HG03103 (cell line): ENCODE data around the gene CNTN5.
"Not testable (repeated sequence)": the region's sequence is repeated elsewhere in the genome, so short reads cannot be mapped to it uniquely, and the experiment has no call there.

Source experiments
- ATAC-seq: cut with Tn5 transposase; IDR thresholded peaks from one replicate; pipeline ENCODE4 v1.9.1; 2021; ENCODE audit warnings: low read depth; ENCODE audit not compliant: unreplicated experiment

The CNTN5 gene

DNA sequence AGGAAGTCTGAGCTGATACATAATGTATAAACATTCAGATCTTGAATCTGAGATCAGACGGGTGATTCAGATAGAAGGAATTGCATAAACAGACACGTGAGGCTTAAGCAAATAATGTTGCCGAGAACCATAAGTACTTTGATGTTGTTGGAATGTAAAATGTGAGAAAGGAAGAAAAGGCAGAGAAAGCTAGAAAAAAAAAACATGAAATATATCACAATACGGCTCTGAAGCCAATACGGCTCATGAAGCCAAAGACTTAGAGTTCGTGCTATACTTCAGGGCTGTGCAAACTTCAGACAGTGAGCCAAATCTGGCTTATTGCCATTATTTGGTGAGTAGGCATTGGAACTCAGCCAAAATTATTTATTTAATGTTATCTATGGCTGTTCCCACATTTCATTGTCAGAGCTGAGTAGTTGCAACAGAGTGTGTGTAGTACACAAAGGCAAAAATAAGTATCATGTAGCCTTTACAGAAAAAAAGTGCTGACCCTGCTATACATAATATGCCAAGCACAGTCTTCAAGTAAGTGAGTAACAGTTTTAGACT is 673.3 kb downstream of the CNTN5 start:
- ATAC-seq, result no peak

DNA sequence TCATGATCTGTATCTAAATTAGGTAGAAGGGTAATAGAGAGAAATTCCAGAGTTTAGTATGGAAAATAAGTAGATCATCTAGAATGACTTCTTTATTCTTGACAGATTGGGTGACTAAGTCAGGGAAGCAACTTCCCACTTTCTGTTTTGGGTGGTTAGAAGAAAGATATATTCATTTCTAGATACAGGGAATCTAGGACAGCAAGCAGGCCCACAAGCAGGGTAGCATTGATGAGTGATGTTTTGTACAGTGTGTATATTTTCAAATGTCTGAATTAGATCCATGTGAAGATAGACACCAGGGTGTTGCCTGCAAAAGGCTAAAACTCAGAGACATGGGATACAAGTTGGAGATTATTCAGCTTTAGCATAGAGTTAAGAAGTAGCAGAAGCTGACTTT is 674.4 kb downstream of the CNTN5 start:
- no peak for ATAC-seq

- no peak for ATAC-seq
These were observed 686.1 kb downstream of the CNTN5 start for GRCh38 chr11:99706848-99707247.

- no peak for ATAC-seq
These were observed 688.4 kb downstream of the CNTN5 start for GRCh38 chr11:99708928-99709672.

GRCh38 chr11:99716302-99716701 is 695.6 kb downstream of the CNTN5 start:
- ATAC-seq, result no peak

DNA sequence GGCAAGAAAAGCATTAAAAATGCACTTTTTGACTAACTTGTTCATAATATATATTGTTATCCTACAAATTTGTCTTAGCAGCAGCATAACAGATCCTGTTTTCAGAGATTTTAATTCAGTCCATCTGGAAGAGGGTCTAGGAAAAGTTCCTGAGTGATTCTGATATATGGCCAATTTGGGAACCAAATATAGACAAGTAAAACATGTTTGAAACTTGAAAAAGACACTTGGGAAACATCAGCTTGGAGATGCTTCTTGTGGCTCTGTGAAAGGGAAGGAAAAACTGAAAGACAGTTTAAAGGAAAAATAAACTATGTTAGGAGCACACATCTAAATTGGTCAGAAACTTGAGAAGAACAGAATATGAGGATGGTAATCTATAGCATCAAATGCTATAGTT is 697.5 kb downstream of the CNTN5 start:
- ATAC-seq, result no peak

DNA sequence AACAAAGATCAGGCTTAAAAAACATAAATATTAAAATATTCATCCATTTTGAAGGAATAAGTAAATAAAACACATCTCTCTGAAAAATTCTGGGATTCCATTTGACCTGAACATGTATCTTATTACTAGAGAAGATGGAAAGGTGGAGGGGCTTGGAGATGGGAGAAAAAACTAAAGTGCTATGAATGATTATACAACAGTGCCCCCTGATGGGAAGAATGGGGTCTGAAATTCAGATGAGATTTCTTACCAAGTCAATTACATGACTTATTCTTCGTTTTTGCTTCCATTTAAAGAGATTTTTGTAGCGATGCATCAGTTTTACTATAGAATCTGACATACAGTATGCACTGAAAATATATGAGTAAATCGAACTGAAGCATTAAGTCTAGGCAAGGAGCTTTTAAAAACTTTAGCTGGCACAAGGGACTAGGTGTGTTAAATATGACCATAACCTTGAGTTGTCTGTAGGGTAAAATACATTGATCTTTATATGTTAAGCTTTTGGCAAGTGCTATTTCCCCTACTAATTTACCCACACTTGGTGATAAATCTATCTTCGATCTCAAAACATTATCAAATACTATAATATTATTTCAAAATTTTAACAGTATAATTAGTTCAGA is 718.8 kb downstream of the CNTN5 start:
- no peak for ATAC-seq

DNA sequence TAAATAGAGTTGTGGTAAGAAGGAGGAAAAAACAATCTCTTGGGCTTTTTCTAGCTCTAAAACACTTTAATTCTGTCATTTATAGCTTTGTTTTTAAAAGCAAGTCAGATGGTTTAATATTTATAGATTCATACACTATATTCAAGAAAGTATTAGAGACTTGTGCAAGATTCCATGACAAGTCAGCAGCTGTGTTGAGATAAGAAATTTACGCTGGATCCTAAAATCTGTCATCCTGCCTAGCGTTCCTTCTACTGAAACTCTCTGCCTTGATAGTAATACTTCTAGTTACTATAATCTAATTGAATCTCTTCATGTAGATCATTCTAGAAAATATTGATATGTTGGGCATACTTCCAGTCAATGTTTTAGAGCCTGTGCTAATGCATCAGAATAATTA is 721.8 kb downstream of the CNTN5 start:
- no peak for ATAC-seq

- ATAC-seq, result no peak
These were observed 739.0 kb downstream of the CNTN5 start for GRCh38 chr11:99759787-99760186.

DNA sequence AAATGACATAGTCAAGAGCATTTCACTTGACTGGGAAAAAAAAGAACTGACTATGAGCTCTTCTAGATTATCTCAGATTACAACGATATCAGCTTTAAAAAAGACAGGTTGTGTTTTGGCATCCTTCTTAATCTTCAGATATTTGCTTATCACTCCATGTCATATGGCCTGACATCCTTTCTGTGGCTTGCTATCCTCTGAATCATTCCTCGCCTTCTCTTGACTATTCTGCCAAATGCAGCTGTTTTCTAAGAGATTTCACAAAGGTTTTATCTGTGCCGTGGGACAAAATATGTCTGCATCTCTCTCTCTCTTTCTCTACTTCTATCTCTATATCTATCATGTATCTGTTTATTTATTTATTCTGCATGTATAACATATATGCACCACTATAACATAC is 746.1 kb downstream of the CNTN5 start:
- no peak for ATAC-seq

DNA sequence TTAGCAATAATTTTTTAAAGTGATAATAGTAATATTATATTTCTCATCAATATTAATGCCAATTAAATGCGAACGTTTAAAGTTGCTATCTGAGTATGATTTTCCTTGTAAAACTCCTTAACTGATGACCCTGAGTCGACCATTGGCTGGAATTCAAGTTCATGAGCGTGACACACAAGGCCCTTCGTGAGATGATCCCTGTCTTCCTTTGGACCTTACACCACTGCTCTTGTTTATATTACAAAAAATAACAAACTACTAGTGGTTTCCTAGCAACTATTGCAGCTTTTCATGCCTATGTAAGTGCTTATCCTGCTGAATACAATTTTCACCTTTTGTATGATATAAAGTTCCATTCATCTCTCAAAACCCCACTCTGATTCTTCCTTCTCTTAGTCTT is 752.9 kb downstream of the CNTN5 start:
- ATAC-seq, result no peak

GRCh38 chr11:99781074-99781473 is 760.3 kb downstream of the CNTN5 start:
- ATAC-seq, result no peak

DNA sequence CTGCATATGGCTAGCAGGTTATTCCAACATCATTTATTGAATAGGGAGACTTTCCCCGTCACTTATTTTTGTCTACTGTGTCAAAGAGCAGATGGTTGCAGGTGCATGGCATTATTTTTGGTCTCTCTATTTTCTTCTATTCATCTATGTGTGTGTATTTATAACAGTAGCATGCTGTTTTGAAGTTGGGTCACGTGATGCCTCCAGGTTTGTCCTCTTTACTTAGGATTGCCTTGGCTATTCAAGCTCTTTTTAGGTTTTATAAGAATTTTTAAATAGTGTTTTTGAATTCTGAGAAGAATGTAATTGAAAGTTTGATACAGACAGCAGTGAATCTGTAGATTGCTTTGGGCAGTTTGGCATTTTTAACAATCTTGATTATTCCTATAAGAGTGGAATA is 770.6 kb downstream of the CNTN5 start:
- no peak for ATAC-seq

GRCh38 chr11:99795999-99796398 is 775.2 kb downstream of the CNTN5 start:
- no peak for ATAC-seq

DNA sequence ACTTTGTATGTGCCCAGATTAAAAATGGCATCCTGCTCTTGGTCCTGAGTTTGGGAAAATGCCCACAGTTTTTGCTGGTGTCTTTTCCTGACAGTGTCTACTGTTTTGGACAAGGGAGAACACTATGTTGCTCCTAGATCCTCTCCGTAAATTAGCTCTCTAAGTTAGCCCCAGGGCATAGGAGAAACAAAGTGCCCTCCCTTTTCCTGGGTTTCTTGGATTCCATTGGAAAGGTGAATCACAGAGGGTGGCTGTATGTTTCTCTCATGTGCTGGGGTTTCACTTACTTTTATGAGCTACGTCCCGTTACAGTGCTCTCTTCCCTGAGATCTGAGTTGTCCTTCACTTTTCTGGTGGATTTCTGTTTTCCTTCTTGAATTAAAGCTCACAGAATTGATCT is 782.8 kb downstream of the CNTN5 start:
- no peak for ATAC-seq

GRCh38 chr11:99812516-99812915 is 791.8 kb downstream of the CNTN5 start:
- ATAC-seq, result no peak

DNA sequence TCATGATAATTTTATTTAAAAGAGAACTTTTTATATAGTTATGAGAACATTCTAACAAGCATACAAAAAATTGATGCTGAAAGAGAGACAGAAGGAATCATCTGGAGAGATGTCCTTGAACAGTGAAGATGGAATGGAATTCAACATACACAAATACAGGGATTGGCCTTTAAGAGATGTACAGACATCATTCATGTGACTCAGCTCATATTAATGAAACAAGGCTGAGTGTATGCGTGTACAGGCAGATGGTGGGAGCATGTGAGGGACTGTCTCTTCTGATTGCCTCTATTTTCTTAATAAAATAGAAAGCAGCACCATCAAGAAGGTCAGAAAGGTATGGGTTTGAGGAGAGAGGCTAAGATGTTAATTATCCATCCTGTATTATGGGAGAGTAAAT is 793.3 kb downstream of the CNTN5 start:
- no peak for ATAC-seq

DNA sequence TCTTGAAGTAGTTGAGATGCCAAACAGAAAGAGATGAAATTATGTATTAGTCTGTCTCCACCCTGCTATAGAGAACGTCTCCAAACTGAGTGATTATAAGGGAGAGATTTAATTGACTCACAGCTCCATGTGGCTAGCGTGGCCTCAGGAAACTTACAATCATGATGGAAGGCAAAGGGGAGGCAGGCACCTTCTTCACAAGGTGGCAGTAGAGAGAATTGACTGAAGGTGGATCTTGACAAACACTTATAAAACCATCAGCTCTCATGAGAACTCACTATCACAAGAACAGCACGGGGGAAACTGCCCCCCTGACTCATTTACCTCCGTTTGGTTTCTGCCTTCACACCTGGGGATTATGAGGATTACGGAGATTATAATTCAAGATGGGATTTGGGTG is 794.0 kb downstream of the CNTN5 start:
- no peak for ATAC-seq

GRCh38 chr11:99818991-99819390 is 798.2 kb downstream of the CNTN5 start:
- ATAC-seq, result no peak

- no peak for ATAC-seq
These were observed 802.3 kb downstream of the CNTN5 start for GRCh38 chr11:99822846-99823565.

DNA sequence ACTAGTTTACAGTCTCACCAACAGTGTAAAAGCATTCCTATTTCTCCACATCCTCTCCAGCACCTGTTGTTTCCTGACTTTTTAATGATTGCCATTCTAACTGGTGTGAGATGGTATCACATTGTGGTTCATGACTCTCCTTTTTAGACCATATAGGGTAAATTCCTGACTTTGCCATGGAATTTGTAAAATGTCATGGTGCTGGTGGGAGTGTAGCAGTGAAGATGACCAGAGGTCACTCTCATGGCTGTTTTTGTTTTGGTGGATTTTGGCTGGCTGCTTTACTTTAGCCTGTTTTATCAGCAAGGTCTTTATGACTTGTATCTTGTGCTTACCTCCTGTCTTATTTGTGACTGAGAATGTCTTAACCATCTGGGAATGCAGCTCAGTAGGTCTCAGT is 816.0 kb downstream of the CNTN5 start:
- not testable (repeated sequence) for ATAC-seq

DNA sequence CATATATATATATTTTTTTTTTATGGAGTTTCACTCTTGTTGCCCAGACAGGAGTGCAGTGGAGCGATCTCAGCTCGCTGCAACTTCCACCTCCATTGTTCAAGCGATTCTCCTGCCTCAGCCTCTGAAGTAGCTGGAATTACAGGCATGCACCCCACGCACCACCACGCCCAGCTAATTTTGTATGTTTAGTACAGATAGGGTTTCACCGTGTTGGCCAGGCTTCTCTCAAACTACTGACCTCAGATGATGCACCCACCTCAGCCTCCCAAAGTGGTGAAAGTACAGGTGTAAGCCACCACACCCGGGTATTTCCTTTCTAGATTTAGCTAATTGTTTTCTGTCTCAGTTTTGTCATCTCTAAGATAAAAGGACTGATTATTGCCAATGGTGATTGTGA is 821.1 kb downstream of the CNTN5 start:
- no peak for ATAC-seq
